ENCODE data around the gene ZC3H8.
"Not testable (repeated sequence)": the region's sequence is repeated elsewhere in the genome, so short reads cannot be mapped to it uniquely, and the experiment has no call there.

ZC3H8 gene

GRCh38 chr2:112254466-112255240 is at the start of gene ZC3H8:
Gene ZC3H8, minus strand, starts transcription at chr2:112255042. Its CDS starts 61 bp downstream, at chr2:112254981.
- peak; percentile 96 for DNase-seq (ENCODE audit: low spot score)

GRCh38 chr2:112304298-112304941 is 49.6 kb upstream of the ZC3H8 start:
- DNase-seq (ENCODE audit: low spot score) = no peak

GRCh38 chr2:112301973-112302372 is 47.1 kb upstream of the ZC3H8 start:
- no peak for DNase-seq (ENCODE audit: low spot score)

GRCh38 chr2:112301171-112301584 is 46.3 kb upstream of the ZC3H8 start:
- no peak for DNase-seq (ENCODE audit: low spot score)

GRCh38 chr2:112296407-112296806 is 41.6 kb upstream of the ZC3H8 start:
- no peak for DNase-seq (ENCODE audit: low spot score)

- no peak for DNase-seq (ENCODE audit: low spot score)
Measured at GRCh38 chr2:112295407-112296078, 40.7 kb upstream of the ZC3H8 start.

GRCh38 chr2:112293636-112294401 is 39.0 kb upstream of the ZC3H8 start:
- DNase-seq (ENCODE audit: low spot score) = no peak

- DNase-seq (ENCODE audit: low spot score) = no peak
Measured at GRCh38 chr2:112290648-112291047, 35.8 kb upstream of the ZC3H8 start.

- no peak for DNase-seq (ENCODE audit: low spot score)
Measured at GRCh38 chr2:112290088-112290487, 35.2 kb upstream of the ZC3H8 start.

- DNase-seq (ENCODE audit: low spot score) = not testable (repeated sequence)
Measured at GRCh38 chr2:112283535-112283934, 28.7 kb upstream of the ZC3H8 start.

- DNase-seq (ENCODE audit: low spot score) = not testable (repeated sequence)
Measured at GRCh38 chr2:112282066-112282465, 27.2 kb upstream of the ZC3H8 start.

GRCh38 chr2:112277596-112278220 is 22.9 kb upstream of the ZC3H8 start:
- DNase-seq (ENCODE audit: low spot score) = no peak

GRCh38 chr2:112276954-112277353 is 22.1 kb upstream of the ZC3H8 start:
- no peak for DNase-seq (ENCODE audit: low spot score)

GRCh38 chr2:112275887-112276773 is 21.3 kb upstream of the ZC3H8 start:
- peak; percentile 90 for DNase-seq (ENCODE audit: low spot score)

GRCh38 chr2:112275311-112275886 is 20.6 kb upstream of the ZC3H8 start, which contains the start of gene ZC3H6:
Gene ZC3H6, plus strand, starts transcription at chr2:112275597. Its CDS starts 398 bp downstream, at chr2:112275995.
- peak; percentile 97 for DNase-seq (ENCODE audit: low spot score)

GRCh38 chr2:112273349-112273748 is 18.5 kb upstream of the ZC3H8 start:
- DNase-seq (ENCODE audit: low spot score) = no peak

GRCh38 chr2:112272669-112273068 is 17.8 kb upstream of the ZC3H8 start:
- DNase-seq (ENCODE audit: low spot score) = no peak

GRCh38 chr2:112268547-112268946 is 13.7 kb upstream of the ZC3H8 start:
- DNase-seq (ENCODE audit: low spot score) = no peak

GRCh38 chr2:112262876-112263275 is 8.0 kb upstream of the ZC3H8 start:
- no peak for DNase-seq (ENCODE audit: low spot score)

- DNase-seq (ENCODE audit: low spot score) = no peak
Measured at GRCh38 chr2:112260295-112260625, 5.4 kb upstream of the ZC3H8 start.

All from NAMALWA (cell line).